T47D (cell line): Measurements from ENCODE around the gene SF3A1.

Experiments
- DNase-seq, 2 experiments: peaks; one replicate each; pipeline versions ENCODE4 v3.0.0 to v3.0.0-alpha.2; 2011 to 2012; ENCODE audit warnings: low read depth in 1 of 2, low spot score in 1 of 2
- JUND ChIP-seq: IDR thresholded peaks from 2 replicates; pipeline ENCODE4 v1.6.1; 2012; ENCODE audit warnings: low read depth
- in situ Hi-C: cut with HindIII; loops from 2 replicates; pipeline ENCODE4 v1.10.0; 2016; ENCODE audit warnings: low sequenced_read_pairs, low pct_unique_long_range_greater_than_20kb

The SF3A1 gene

DNA sequence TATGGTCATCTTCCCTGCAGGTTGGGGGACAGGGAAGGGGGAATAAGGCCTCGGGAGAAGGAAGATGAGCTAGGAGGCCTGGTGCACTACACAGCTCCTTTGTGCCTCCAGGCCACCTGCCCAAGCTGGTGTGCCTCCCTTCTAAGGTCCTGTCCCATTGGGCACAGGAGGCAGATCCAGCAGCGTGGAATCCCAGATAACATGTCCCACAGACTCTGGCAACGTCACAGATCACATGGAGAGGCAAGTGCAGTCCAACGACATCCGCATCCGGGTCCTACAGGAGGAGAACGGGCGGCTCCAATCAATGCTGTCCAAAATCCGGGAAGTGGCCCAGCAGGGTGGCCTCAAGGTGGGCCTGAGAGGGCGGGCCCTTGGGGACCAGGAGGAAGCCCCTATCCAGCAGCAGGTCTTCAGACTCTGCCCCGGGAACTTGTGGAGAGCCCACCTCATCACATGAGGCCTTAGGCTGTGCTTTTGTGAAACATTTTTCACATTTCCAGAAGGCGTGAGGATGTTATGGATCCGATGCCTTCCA is 18.7 kb upstream of the SF3A1 start:
- in situ Hi-C loops: no loop called here
- DNase-seq: no peak
- no peak for TF ChIP-seq JUND

DNA sequence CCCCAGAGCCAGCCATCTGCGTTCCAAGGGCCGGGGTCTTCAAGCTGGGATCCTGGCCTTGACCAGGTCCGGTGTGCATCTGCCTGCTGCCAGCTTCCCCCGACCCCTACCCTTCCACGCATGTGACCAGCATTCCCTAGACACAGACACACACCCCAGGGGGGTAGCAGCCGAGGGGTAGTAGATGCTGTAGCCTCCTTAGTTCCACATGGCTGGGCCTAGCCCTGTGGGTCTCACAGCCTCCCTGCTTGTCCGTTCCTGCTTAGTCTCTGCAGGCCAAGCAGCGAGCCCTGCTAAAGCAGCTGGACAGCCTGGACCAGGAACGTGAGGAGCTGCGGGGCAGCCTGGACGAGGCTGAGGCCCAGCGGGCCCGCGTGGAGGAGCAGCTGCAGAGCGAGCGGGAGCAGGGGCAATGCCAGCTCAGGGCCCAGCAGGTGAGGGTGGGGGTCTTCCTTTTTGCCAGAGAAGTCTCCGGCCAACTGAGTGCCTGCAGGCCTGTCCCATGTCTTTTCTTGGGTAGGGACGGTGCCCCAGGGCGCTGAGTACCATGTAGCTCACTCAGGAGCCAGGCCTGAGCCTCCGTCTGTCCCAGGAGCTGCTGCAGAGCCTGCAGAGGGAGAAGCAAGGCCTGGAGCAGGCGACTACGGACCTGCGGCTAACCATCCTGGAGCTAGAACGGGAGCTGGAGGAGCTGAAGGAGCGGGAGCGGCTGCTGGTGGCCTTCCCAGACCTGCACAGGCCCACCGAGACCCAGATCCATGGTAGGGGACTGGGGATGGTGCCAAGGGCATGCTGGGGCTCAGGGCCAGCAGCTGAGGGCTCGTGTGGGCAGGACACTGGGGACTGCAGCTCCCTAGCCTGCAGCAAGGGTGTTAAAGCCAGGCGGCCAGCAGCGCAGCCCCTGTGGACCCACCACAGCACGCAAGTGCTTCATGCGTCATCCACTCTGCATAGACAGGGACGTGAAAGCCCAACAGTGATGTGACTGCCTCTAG is 16.9 kb upstream of the SF3A1 start:
- in situ Hi-C loops: no loop called here
- TF ChIP-seq JUND: no peak
- DNase-seq: no peak

DNA sequence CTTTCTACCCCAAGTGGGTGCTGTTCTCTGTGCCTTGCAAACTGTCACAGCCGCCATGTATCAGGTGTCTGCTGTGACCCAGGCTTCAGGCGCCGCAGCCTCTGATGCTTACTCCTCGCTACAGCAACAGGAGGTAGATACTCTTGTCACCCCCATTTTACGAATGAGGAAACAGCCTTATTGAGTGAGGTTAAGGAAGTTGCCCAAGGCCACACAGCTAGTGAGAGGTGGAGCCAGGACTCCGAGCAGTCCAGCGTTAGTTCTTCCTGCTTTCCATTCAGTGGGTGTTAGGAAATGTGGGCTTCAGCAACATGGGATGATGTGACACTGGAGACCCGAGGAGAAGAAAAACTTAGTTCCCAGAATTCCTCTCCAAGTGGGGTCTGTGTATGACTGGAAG is 16.2 kb upstream of the SF3A1 start:
- in situ Hi-C loops: no loop called here
- TF ChIP-seq JUND: no peak
- DNase-seq: no peak

DNA sequence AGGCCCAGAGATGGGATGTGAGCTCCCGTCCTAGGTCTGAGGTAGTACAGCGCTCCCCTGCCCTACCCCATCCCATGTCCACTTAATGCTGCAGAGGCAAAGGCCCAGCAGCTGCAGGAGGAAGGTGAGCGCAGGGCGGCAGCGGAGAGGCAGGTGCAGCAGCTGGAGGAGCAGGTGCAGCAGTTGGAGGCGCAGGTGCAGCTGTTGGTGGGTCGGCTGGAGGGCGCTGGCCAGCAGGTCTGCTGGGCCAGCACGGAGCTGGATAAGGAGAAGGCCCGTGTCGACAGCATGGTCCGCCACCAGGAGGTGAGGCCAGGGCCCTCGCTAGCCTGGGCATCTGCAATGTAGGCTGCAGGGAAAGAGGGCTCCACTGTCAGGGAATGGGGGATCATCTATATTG is 15.3 kb upstream of the SF3A1 start:
- no peak for DNase-seq
- TF ChIP-seq JUND: no peak

DNA sequence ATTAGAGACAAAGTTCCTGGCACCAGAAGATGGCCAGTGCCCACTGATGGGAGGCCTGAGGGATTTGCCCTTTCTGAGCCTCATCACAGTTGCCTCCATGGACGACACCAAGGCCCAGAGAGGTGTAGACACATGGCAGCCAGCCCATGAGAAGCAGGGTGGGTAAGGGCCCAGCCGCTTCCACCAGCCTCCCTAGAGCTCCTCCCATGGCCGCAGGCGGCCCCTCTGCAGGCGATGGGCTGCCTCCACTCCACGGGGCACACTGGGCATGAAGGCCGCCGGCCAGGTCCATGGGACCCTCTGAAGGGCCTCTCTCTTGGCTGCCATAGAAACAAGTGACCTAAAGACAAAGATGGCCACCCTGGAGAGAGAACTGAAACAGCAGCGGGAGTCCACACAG is 14.6 kb upstream of the SF3A1 start:
- no peak for DNase-seq

More for the DNA sequence above, 15.3 kb upstream of the SF3A1 start:
- in situ Hi-C loops: no loop called here

DNA sequence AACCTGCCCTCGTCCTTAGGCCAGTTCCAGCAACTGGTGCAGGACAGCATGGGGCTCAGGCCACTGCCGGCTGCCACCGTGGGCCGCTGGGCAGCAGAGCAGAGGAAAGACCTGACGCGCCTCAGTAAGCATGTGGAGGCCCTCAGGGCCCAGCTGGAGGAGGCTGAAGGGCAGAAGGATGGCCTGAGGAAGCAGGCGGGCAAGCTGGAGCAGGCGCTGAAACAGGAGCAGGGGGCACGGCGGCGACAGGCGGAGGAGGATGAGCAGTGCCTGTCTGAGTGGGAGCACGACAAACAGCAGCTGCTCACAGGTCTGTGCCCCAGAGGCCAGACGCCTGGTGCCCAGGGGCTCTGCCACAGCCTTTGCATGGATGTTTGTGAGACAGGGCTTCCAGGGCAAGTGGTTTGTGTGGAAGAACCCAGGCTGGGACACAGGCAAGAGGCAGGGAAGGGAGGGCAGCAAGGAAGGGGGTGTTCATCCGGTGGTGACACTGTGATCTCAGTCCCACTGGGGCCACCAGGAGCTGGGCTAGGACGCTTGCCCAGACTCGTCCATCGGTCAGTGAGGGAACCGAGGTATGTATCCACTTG is 14.0 kb upstream of the SF3A1 start:
- DNase-seq: no peak
- no peak for TF ChIP-seq JUND
- in situ Hi-C loops: no loop called here

More for the DNA sequence above, 14.6 kb upstream of the SF3A1 start:
- in situ Hi-C loops: no loop called here
- no peak for TF ChIP-seq JUND

DNA sequence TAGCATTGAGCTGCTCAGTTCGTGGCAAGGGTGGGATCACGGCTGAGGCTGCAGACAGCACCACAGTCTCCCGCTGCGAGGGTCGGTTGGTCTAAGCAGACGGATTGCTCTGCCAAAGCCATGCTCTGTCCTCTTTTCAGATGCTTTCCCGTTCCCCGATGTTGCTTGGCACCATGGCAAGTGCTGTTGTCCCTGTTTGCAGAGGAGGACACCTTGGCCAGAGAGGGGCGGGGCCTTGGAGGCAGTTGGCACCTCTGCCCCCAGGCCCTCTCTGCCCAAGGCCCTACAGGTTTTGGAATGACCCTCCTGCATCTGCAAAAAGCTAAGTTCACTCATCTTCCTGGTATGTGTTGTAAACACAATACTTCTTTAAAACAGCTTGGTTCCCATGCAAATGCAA is 11.7 kb upstream of the SF3A1 start:
- in situ Hi-C loops: no loop called here

DNA sequence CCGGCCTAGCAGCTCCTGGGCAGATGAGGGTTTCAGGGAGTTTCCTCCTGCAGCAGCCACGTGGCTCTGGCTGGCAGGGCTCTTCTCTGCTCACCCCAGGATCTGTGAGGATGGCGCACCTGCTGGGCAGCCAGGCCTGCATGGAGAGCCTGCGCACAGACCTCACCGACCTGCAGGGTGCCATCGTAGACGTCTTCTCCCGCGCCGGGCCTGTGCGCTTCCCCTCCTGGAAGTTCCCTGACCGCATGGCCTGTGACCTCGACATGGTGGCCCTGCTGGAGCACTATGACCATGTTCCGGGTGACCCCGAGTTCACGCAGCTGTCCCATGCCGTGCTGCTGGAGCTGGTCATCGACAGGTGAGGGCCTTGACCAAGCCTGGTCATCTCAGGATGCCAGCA is 9.2 kb upstream of the SF3A1 start:
- in situ Hi-C loops: no loop called here
- TF ChIP-seq JUND: no peak

More for the DNA sequence above, 11.7 kb upstream of the SF3A1 start:
- no peak for DNase-seq
- no peak for TF ChIP-seq JUND

DNA sequence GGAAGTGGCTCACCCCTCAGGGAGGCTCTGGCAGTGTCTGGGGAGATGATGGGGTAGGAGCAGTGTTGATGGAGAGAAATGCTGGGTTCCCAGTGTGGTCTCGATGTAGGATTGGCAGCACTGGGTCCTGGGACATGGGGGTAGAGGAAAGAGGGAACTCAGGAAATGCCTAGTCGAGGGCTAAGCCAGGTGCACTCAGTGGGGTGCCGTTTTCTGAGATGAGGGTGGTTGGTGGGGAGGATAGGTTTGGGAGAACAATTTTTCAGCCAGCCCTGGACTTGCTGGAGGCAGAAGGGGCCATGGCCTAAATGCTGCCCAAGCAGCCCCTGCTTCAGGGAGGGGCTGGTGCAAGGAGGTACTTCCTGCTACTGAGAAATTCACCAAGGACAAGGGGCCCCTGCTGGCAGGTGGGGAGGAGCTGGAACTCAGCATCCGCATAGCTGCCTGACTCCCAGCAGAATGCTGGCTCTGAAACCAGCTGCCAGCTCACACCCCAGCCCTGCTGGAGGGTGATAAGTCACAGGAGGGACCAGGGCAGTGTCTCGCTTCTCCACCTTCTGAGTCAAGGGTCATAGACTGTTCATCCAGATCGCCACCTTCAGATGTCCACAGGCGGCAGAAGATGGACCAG is 6.1 kb upstream of the SF3A1 start:
- in situ Hi-C loops: no loop called here
- TF ChIP-seq JUND: no peak
- DNase-seq: no peak

More for the DNA sequence above, 9.2 kb upstream of the SF3A1 start:
- DNase-seq: no peak

DNA sequence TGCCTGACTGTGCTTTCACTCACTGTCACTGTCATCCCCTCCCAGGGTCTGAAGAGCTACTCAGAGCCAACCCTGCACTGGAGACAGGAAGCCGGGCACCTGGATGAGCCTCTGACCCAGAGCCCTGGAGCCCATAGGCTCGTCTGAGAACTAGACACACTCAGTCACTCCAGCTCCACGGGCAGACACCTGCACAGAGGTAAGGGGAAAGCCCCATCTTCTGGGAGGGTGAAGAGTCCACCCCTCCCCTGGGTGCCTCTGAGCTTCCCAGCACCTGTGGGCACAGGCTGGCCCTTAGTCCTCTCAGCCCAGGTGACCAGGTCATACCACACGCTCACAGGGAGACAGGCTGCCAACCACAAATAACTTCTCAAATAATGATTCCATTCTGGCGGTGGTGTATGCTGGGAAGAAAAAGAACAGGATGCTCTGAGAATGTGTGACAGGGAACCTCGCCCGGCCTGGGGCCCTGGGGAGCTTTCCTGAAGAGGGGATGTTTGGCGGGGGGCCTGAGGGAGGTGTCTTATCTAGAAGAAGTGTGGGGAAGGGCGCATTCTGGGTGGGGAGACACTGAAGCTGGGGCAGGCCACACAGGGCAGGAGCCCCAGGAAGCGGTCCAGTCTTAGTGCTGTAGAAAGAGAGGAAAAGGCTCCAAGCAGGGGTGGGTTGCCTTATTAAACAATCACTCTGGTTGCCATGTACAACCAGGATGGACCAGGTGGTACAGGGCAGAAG is 5.4 kb upstream of the SF3A1 start:
- TF ChIP-seq JUND: no peak
- in situ Hi-C loops: no loop called here
- no peak for DNase-seq

DNA sequence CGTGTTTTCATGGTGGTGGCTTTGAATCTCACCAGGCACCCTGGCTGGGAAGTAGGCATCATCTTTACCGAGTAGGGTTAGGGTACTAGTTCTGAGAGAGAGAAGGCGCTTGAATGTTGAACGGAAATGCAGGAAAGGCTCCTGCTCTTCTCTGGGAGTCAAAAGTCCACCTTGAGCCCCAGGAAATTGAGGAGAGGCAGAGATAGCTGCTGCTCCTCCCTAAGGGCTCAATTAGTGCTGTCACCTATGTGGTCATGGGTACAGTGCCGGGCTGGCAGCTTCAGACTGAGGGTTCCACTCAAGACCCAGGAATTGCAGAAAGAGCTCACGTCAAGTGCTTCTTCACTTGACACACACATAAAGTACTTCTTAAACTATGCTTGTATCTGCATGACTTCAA is 1.8 kb upstream of the SF3A1 start:
- TF ChIP-seq JUND: no peak
- DNase-seq: no peak
- in situ Hi-C loops: no loop called here

DNA sequence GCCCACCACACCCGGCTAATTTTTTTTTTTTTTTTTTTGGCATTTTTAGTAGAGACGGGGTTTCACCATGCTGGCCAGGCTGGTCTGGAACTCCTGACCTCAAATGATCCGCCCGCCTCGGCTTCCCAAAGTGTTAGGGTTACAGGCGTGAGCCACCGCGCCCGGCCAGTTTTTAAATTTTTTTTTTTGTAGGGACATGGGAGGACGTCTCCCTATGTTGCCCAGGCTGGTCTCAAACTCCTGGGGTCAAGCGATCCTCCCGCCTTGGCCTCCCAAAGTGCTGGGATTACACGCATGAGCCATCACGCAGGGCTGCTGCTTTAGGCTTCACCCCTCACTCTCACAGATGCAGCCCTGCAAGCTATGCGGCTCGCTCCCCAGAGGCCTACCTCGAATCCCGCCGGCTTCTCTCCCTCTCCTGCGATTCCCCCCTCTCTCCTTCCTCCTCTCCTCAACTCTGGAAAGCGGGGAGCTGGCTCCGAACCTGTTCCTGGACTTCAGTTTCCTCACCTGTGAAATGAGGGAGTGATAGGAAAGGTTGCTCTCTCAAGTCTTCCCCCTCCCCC is 1.0 kb upstream of the SF3A1 start:
- no peak for DNase-seq
- no peak for TF ChIP-seq JUND
- in situ Hi-C loops: no loop called here

DNA sequence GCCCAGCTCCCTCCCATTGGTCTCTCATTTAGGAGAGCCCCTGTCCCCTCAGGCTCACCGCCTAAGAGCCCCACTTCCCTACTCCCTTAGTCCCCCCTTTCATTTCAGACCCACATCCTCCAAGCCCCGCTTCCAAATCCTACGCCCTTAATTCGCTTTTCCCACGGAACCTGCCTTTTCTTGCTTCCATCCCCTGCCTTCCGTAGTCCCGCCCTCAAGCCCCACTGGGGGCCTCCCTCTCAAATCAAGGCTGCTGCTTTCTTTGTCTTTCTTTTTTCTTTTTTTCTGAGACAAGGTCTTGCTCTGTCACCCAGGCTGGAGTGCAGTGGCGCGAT is 509 bp upstream of the SF3A1 start:
- no peak for TF ChIP-seq JUND
- no peak for DNase-seq
- in situ Hi-C loops: no loop called here
